GM18502 (cell line): ENCODE measurements around the gene AMN1.

Experiments
- ATAC-seq: cut with Tn5 transposase; IDR thresholded peaks from one replicate; pipeline ENCODE4 v1.9.1; 2021; ENCODE audit warnings: mild to moderate bottlenecking; ENCODE audit not compliant: unreplicated experiment, poor library complexity

AMN1 gene

GRCh38 chr12:31633464-31633863 is 95.4 kb downstream of the AMN1 start:
- no peak for ATAC-seq

GRCh38 chr12:31631809-31632208 is 97.0 kb downstream of the AMN1 start:
- no peak for ATAC-seq

DNA sequence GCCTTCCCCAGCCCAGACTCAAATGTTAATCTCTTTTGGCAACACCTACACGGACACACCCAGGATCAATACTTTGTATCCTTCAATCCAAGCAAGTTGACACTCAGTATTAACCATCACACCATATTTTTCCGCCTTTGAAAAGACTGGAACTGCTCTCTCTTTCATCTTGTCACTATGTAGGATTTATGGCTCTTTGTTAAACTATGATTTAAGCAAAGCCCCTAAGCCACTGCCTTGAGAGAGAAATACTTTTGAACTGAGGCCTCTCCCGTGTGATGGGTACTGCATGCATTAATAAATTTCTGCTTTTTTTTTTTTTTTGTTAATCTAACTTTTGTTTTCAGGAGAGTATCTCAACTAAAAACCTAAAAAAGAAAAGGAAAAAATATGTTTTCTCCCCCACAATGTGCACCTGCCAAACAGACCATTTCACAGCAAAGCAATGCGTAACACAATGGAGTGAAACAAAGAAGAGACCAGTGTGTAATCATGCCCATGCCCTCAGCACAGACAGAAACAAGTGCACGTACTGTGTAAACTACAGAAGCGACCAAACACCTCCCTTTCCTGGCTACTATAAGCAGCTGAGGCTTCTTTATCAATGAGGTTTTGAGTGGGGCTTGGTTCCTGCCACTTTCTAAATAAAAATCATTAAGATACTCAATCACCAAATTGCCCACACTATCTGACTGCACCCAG is 97.6 kb downstream of the AMN1 start:
- ATAC-seq, result no peak

- no peak for ATAC-seq
These were observed 98.8 kb downstream of the AMN1 start for GRCh38 chr12:31629756-31630732.

DNA sequence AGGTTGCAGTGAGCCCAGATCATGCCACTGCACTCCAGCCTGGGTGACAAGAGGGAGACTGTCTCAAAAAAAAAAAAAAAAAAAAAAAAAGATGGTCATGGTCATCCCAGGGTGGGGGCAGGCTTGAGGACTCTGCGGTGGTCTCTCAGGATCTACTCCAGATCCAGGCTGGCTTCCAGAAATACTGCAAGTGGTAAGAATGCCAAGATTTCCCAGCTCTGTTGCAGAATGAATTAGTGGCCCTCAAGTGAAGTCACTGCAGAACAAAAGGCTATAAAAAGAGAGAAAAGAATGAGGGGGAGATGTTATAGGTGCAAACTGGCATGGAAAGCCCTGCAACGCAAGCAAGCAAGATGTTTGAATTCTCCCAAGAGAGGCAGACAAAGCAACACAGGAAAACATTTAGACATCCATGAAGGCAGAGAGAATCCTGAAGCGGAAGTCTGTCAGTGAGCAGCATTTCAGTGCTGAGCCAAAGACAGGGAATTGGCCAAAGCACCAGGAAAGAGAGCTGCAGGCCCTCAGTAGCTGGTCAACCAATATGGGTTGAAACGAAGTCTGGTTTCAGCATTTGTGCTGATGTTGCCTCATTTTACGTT is 101.3 kb downstream of the AMN1 start:
- no peak for ATAC-seq

DNA sequence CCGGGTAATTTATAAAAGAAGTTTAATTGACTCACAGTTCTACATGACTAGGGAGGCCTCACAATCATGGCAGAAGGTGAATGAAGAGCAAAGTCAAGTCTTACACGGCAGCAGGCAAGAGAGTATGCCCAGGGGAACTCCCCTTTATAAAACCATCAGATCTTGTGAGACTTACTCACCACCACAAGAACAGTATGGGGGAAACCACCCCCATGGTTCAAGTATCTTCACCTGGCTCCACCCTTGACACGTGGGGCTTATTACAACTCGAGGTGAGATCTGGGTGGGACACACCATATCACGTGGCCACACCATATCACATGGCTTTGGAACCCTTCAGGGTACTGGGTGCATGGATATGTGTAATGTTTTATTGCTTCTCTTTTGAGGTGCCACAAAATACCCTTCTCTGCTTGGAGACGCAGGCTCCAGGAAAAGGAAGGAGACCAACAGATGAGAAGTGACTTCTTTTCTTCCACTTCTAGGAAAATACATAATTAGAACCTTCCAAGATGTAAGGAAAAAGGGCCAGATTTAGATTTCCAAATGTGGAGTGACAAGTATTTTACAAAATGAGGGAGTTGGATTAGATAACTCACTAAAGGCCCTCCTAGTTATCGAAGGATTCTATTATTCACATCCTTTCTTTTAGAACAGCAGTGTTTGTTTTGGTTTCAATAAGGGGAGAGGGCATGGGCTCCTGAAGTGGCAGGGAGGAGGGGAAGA is 102.4 kb downstream of the AMN1 start:
- ATAC-seq, result no peak

DNA sequence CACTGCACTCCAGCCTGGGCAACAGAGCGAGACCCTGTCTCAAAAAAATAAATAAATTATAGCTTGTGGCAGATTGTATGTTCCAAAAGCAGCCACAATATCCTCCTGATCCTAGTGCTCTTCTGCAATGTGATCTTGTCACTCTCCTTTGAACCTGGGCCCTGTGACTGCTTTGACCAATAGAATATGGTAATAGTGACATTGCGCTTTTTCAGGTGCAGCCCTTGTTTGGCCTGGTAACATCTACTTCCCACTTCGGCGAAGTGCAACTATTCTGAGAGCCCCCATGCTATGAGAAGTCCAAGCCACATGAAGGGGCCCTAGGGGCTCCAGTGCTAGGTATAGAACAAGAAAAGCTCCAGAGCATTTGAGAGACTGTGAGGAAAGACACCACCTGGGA is 106.8 kb downstream of the AMN1 start:
- no peak for ATAC-seq
